Measurements from ENCODE around the gene GRK1. TPM values are rescaled to one million over a fixed set of nuclear protein-coding genes. Genes with fewer than 3 reads are reported as not detected.
A peak's percentile ranks its signal among the peaks of the same experiment; 100 is the strongest.

GRK1 gene
- total and polyA plus RNA-seq, 10 donors = not detected

DNA sequence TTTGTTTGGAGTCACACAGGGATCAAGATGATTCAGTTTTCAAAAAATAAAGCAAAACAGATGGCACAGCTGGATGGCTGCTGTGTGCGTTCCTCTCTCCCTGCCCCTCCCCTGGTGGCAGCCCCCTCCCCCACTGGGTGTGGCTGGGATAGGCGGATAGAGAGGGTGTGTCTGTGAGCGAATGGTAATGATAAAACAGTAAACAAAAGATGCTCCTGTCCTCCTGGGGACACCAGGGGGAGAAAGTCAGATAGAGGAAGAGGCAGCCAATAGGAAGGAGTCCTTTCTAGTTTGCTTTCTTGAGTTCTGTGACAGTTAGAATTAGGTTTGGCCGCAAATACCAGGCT lies 98.5 kb downstream of the GRK1 start:
- Histone ChIP-seq H3K4me1 (peaks cover 0 to 3% (median 0%) of the 10 kb centered on the region in 6 donors), H3K4me3 (no peak overlapping the region), H3K9me3 (no peaks in the 10 kb centered on the region), H3K36me3 (peaks cover 0 to 24% (median 0%) of the 10 kb centered on the region in 6 donors), H3K27ac (no peak overlapping the region), H3K27me3 (replicated peaks in 1 of 7) (peaks cover 0 to 46% (median 0%) of the 10 kb centered on the region in 7 donors)
- no peak for DNase-seq
- 68 to 86% (median 80%) methylated on average over 4 of the region's 4 CpGs for WGBS, 5 donors
- intact Hi-C loops (cut with DNase I; ENCODE audit: low total_unique reads) = no loop called here
- TF ChIP-seq, protein P1, sequence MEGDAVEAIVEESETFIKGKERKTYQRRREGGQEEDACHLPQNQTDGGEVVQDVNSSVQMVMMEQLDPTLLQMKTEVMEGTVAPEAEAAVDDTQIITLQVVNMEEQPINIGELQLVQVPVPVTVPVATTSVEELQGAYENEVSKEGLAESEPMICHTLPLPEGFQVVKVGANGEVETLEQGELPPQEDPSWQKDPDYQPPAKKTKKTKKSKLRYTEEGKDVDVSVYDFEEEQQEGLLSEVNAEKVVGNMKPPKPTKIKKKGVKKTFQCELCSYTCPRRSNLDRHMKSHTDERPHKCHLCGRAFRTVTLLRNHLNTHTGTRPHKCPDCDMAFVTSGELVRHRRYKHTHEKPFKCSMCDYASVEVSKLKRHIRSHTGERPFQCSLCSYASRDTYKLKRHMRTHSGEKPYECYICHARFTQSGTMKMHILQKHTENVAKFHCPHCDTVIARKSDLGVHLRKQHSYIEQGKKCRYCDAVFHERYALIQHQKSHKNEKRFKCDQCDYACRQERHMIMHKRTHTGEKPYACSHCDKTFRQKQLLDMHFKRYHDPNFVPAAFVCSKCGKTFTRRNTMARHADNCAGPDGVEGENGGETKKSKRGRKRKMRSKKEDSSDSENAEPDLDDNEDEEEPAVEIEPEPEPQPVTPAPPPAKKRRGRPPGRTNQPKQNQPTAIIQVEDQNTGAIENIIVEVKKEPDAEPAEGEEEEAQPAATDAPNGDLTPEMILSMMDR (IDR thresholded peaks at IDR 0.05 in 8 of 11, conservative IDR thresholded peaks at IDR 0.05 in 3 of 11) = no peak
- TF ChIP-seq POLR2AphosphoS5 (IDR thresholded peaks at IDR 0.05) (no peak), POLR2A (IDR thresholded peaks at IDR 0.05) (no peak)

DNA sequence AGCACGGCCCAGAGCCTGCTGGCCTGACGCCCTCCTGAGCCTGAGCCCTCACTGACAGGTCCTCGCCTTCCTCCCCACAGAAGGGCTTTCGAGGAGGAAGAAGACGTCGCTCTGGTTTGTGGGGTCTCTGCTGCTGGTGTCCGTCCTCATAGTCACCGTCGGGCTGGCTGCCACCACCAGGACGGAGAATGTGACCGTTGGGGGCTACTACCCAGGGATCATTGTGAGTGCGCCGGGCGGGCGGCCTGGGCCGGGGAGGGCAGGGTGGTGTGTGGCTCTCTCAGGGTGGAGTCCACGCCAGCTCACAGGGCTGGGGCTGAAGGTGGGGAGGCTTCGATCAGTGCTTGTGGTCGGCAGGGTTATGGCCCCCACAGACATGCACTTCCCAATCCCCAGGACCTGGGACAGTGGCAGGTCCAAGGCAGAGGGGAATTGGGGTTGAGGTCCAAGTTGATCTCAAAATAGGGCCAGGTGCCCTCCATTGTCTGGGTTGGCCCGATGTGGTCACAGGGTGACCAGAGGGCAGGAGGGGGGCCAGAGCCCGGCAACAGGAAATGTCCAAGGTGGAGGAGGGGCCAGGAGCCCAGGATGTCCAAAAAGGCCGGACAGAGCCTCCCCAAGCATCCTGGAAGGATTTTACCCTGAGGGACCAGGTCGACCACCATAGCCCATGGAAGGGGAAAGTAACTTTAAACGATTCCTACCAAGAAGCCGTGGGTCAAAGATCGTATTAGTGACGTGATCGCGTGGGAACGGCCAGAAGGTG lies 99.2 kb downstream of the GRK1 start:
- no peak for TF ChIP-seq POLR2AphosphoS5 (IDR thresholded peaks at IDR 0.05)
- intact Hi-C loops (cut with DNase I; ENCODE audit: low total_unique reads) = no loop called here
- peak; percentile 57 for DNase-seq
- peaks cover 0 to 3% (median 0%) of the 10 kb centered on the region in 6 donors for H3K4me1 ChIP-seq
- H3K36me3 ChIP-seq = peaks cover 0 to 26% (median 0%) of the 10 kb centered on the region in 6 donors
- H3K4me3 ChIP-seq = no peak overlapping the region
- H3K9me3 ChIP-seq = peaks cover 0 to 1% (median 0%) of the 10 kb centered on the region in 8 donors
- no peak overlapping the region for H3K27ac ChIP-seq
- WGBS, 5 donors = 83 to 87% (median 86%) methylated on average over 28 to 30 of the region's 30 CpGs
- peaks cover 0 to 39% (median 0%) of the 10 kb centered on the region in 7 donors for H3K27me3 ChIP-seq (replicated peaks in 1 of 7)

DNA sequence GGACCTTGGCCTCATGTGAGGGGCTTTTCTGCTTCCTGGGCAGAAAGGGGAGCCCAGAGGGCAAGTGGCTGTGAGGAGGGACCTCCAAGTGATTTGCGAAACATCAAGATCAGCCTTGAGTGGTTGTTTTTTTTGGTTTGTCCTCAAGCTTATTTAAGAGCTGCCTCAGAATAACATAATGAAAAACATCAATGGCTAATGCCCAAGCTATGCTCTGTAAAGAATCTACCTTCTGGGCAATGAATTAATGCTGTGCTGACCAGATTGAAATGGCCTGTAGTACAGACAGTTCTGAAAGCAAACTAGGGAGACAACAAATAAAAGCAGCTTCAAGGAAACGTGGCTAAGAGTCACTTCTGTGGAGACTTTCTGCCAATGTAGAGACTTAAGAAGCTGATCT lies 100.3 kb downstream of the GRK1 start:
- peaks cover 0 to 26% (median 0%) of the 10 kb centered on the region in 6 donors for H3K36me3 ChIP-seq
- no peak overlapping the region for H3K4me3 ChIP-seq
- 72 to 91% (median 84%) methylated on average over 2 of the region's 2 CpGs for WGBS, 5 donors
- H3K27ac ChIP-seq = no peak overlapping the region
- intact Hi-C loops (cut with DNase I; ENCODE audit: low total_unique reads) = no loop called here
- no peak for DNase-seq
- H3K27me3 ChIP-seq (replicated peaks in 1 of 7) = peaks cover 0 to 28% (median 0%) of the 10 kb centered on the region in 7 donors
- no peak for TF ChIP-seq POLR2AphosphoS5 (IDR thresholded peaks at IDR 0.05)
- no peak for TF ChIP-seq POLR2A (IDR thresholded peaks at IDR 0.05)
- TF ChIP-seq, protein P1 (IDR thresholded peaks at IDR 0.05 in 8 of 11, conservative IDR thresholded peaks at IDR 0.05 in 3 of 11) = no peak
- H3K9me3 ChIP-seq = peaks cover 0 to 10% (median 0%) of the 10 kb centered on the region in 8 donors
- H3K4me1 ChIP-seq = peaks cover 0 to 3% (median 0%) of the 10 kb centered on the region in 6 donors

DNA sequence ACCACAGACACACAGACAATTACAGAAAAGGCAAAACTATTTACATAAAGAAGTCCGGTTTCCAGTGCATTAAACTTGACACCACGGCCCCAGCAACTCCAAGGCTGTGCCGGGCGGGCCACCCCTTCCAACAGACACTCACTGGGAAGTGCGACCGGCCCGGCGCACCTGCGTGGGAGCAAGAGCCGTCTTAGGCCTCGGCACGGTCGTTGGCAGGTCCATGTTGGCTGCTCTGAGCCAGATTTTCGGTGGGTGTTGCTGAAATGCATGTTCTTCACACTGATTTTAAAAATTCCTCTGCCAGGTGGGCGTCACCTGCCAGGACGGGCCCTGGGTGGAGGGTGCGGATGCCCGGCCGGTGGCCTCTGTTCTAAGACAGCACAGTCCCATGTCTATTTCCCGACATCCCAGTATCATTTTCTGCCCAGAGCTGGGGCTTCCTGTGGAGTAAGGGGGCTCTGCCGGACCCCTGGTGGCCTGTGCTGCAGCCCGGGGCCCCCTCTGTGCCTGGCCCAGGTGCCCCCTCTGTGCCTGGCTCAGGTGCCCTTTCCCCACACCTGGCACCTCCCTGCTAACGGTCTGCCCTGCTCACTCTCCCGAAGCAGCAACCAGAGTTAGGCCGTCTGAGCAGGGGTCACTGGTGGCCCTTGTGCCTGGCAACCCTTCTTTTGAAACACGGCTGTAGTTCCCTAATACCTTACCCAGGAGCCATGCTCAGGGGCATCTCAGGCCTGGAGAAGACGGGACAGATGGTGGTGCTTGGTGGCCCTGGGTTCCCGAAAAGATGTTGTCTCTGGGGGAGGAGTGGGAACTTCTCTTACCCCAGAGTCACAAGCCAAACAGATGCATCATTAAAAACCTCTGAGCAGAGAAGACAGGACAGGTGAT lies 101.2 kb downstream of the GRK1 start:
- Histone ChIP-seq H3K4me1 (peaks cover 0 to 3% (median 0%) of the 10 kb centered on the region in 6 donors), H3K36me3 (peaks cover 0 to 26% (median 0%) of the 10 kb centered on the region in 6 donors), H3K27ac (no peak overlapping the region), H3K9me3 (peaks cover 0 to 10% (median 0%) of the 10 kb centered on the region in 8 donors), H3K4me3 (no peak overlapping the region), H3K27me3 (replicated peaks in 1 of 7) (peaks cover 0 to 20% (median 0%) of the 10 kb centered on the region in 7 donors)
- peak; percentile 48 for DNase-seq
- intact Hi-C loops (cut with DNase I; ENCODE audit: low total_unique reads) = no loop called here
- no peak for TF ChIP-seq POLR2A (IDR thresholded peaks at IDR 0.05)
- TF ChIP-seq, protein P1 (IDR thresholded peaks at IDR 0.05 in 8 of 11, conservative IDR thresholded peaks at IDR 0.05 in 3 of 11) = no peak
- no peak for TF ChIP-seq POLR2AphosphoS5 (IDR thresholded peaks at IDR 0.05)
- 91 to 94% (median 93%) methylated on average over 20 to 28 of the region's 28 CpGs for WGBS, 5 donors
